Measurements from ENCODE around the gene ANKLE1. TPM values are rescaled to one million over a fixed set of nuclear protein-coding genes. Genes with fewer than 3 reads are reported as not detected.
A peak's percentile ranks its signal among the peaks of the same experiment; 100 is the strongest.
"Not testable (repeated sequence)": the region's sequence is repeated elsewhere in the genome, so short reads cannot be mapped to it uniquely, and the experiment has no call there.

The ANKLE1 gene
- total RNA-seq, 1 donor from 2014 or later, result 0.48 TPM

GRCh38 chr19:17279436-17279835 is 2.3 kb upstream of the ANKLE1 start:
- no peak for DNase-seq (ENCODE audit: low spot score)
- no peak for ATAC-seq

DNA sequence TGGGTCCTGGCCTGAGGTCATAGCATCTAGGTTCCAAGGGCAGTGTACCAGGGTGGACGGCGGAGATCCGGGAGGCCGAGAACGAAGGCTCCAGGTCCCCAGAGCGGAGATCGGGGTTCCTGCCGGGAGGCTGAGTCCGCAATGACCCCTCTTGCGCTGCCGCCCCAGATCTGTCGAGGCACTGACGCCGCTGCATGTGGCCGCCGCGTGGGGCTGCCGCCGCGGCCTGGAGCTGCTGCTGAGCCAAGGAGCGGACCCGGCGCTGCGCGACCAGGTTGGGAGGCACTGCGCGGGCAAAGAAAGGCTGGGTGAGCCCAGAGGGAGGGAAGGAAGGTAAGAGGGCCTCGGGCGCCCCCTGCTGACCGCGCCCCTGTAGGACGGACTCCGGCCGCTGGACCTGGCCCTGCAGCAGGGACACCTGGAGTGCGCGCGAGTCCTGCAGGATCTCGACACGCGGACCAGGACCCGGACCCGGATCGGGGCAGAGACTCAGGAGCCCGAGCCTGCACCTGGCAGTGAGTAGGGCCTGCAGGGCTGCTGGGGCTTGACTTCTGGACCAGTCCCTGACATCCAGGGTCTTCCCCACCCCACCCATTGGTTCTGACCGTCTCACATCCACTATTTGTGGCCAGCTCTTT is 906 bp downstream of the ANKLE1 start:
- ATAC-seq (peak; percentile 99), DNase-seq (ENCODE audit: low spot score) (peak; percentile 84)

- ATAC-seq (no peak), DNase-seq (ENCODE audit: low spot score) (no peak)
Observed at GRCh38 chr19:17283504-17283996, 1.8 kb downstream of the ANKLE1 start.

- ATAC-seq, result no peak
Observed at GRCh38 chr19:17285415-17286135, 3.9 kb downstream of the ANKLE1 start.

GRCh38 chr19:17286263-17286662 is 4.6 kb downstream of the ANKLE1 start:
- no peak for DNase-seq (ENCODE audit: low spot score)
- no peak for ATAC-seq

More at GRCh38 chr19:17285415-17286135, 3.9 kb downstream of the ANKLE1 start:
- no peak for DNase-seq (ENCODE audit: low spot score)

GRCh38 chr19:17286752-17287151 is 5.1 kb downstream of the ANKLE1 start:
- ATAC-seq (no peak), DNase-seq (ENCODE audit: low spot score) (no peak)

- DNase-seq (ENCODE audit: low spot score), result no peak
- ATAC-seq, result peak; percentile 60
Observed at GRCh38 chr19:17289489-17289888, 7.8 kb downstream of the ANKLE1 start.

DNA sequence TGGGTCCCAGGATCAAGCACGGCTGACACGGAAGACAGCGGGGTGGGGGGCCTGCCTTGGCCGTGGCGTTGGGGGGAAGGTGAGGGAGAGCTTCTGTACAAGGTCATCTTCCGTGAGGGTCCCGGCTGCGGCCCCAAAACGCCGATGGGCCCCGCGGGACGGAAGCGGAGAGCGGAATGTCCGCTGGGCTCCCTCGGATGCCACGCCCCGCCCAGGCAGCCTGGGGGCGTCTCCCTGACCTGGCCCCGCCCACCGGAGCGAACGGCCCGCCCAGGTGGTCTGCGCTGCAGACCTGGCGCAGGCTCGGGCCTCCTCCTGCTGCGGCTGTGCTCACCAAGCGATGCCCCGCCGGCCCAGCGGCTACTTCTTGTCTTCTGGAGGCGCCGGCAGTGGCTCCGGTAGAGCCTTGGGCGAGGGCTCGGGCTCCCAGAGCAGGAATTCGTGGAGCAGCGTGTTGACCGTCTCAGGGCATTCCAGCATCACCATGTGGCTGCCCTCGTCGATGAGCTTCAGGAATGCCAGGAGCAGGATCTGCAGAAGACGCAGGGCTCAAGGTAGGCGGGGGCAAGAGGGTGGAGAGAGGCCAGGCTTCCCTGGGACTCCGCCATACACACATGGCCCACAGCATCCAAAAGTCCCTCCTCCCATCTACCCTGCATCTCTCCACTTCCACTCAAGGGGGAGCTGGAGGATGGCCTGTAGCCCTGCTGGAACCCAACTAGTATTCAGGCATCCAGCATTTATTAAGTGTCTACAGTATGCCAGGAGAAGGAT is 10.8 kb downstream of the ANKLE1 start:
- DNase-seq (ENCODE audit: low spot score) (no peak), ATAC-seq (peak; percentile 85)

DNA sequence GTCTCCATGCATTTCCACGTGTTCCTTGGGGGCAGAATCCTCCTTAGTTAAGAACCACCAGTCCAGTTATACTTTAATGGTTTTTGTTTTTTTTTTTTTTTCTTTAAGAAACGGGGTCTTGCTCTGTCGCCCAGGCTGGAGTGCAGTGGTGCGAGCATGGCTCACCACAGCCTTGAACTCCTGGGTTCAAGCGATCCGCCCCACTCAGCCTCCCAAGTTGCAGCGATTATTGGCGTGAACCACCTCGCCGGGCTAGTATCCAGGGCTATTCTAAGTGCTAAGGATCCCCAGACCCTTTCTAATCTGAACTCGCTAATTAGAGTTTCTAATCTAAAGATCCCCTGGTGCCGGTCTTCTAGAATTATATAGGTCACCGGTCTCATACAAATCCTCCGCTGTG is 11.9 kb downstream of the ANKLE1 start:
- no peak for ATAC-seq
- no peak for DNase-seq (ENCODE audit: low spot score)

DNA sequence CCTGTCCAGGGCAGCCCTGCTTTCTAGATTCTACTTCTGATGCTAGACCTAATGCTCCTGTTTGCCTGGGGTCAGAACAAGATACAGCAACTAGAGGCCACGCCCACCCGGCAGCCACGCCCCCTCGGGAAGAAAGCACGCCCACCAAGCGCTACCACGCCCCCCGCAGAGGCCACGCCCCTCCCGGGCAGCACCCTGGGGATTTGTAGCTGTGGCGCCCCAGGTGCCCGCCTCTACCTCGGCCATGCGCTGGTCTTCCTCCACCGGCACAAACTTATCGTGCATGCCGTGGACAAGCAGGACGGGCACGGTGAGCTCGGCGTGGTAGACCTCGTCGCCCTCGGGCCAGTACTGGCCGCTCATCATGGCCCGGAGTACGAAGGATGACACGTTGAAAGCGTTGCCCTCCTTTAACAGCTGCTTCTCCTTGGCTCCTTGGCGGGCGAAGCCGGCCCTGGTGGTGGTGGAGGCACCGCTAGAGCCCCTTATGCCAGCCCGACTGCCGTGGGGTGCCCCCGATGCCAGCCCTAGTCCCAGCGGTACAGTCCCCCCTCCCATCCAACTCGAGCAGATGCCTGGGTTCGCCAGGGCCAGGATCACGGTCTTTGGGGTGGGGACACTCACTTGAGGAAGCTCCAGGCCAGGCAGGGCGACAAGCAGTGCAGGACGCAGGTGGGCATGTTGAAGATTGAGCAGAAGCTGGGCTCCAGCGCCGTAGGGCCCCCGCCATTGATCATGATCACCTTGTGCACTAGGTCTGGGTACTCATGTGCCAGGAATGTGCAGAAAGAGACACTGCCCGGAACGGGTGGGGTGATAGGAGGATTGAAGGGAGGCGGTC is 12.6 kb downstream of the ANKLE1 start:
- DNase-seq (ENCODE audit: low spot score), result no peak
- peak; percentile 44 for ATAC-seq

DNA sequence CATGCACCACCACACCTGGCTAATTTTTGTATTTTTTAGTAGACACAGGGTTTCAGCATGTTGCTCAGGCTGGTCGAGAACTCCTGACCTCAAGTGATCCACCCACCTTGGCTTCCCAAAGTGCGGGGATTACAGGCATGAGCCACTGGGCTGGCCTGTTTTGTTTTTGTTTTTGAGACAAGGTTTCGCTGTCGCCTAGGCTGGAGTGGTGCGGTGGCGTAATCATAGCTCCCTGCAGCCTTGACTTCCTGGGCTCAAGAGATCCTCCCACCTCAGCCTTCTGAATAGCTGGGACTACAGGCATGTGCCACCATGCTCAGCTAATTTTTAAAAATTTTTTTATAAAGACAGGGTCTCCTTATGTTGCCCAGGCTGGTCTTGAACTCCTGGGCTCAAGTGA is 13.8 kb downstream of the ANKLE1 start:
- DNase-seq (ENCODE audit: low spot score); ATAC-seq: not testable (repeated sequence)

- no peak for ATAC-seq
- DNase-seq (ENCODE audit: low spot score), result no peak
Observed at GRCh38 chr19:17296273-17296672, 14.6 kb downstream of the ANKLE1 start.

GRCh38 chr19:17296976-17297375 is 15.3 kb downstream of the ANKLE1 start:
- ATAC-seq, result no peak
- no peak for DNase-seq (ENCODE audit: low spot score)

- ATAC-seq (no peak), DNase-seq (ENCODE audit: low spot score) (no peak)
Observed at GRCh38 chr19:17300992-17301619, 19.4 kb downstream of the ANKLE1 start.

DNA sequence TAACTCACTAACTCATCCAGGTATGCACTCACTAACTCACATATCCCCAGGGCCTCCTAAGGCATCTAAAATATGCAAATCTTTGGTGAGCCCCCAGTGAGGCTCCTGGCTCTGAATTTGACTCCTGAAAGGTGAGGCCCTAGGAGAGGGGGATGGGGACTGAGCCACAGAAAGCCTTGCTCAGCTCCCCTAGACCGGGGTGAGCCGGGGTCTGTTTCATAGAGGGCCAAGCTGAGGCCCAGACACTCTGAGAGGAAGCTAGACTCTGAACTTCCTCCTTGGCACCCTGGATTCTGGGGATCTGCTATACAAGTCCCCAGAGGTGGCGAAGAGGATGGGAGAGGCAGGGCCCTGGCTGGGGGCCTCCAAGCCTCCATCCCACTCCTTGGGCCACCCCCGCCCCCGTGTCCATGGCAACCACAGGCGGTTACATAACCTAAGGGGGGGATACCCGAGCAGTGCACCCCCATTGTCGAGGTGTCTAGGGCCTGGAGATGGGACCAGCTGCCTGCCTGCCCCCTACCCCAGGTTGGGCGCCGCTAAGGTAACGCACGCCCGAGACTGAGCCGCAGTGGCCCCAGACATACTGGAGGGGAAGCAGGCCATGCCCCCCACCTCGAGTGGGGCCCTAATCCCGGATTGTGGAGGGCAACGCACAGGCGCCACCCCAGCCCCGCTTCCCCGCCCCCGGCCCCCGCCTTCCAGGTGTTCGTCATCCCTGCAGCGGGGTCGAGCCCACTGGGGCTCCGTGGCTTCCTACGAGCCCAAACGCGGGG is 20.9 kb downstream of the ANKLE1 start:
- ATAC-seq (no peak), DNase-seq (ENCODE audit: low spot score) (no peak)

GRCh38 chr19:17303167-17303939 is 21.7 kb downstream of the ANKLE1 start, which contains the start of gene ABHD8:
Gene ABHD8, minus strand, starts transcription at chr19:17303425. Its CDS starts 1,809 bp downstream, at chr19:17301616.
- peak; percentile 74 for ATAC-seq

GRCh38 chr19:17303940-17304267 is 22.2 kb downstream of the ANKLE1 start:
- ATAC-seq (no peak), DNase-seq (ENCODE audit: low spot score) (no peak)

More at GRCh38 chr19:17303167-17303939, 21.7 kb downstream of the ANKLE1 start, which contains the start of gene ABHD8:
- peak; percentile 98 for DNase-seq (ENCODE audit: low spot score)

GRCh38 chr19:17304386-17305215 is 22.9 kb downstream of the ANKLE1 start:
- DNase-seq (ENCODE audit: low spot score), result no peak

More at GRCh38 chr19:17304386-17305215, 22.9 kb downstream of the ANKLE1 start:
- no peak for ATAC-seq

All from left lobe of liver (tissue), 2 donors.